H9 (cell line): ENCODE data around the gene DPH2. TPM values are rescaled to one million over a fixed set of nuclear protein-coding genes. Genes with fewer than 3 reads are reported as not detected.

Experiments used
- DNase-seq: peaks from one replicate; pipeline ENCODE4 v3.0.0-alpha.2; 2017
- H2AFZ ChIP-seq: one replicate; pipeline ENCODE4 v1.6.1; 2013; ENCODE audit warnings: mild to moderate bottlenecking, low read length, control low read depth, moderate library complexity
- H2AK5ac ChIP-seq: 2 replicates; pipeline ENCODE4 v1.6.1; 2013; ENCODE audit warnings: low read length, control low read depth, mixed read lengths; ENCODE audit not compliant: insufficient read length
- H2BK120ac ChIP-seq: one replicate; pipeline ENCODE4 v1.6.1; 2013; ENCODE audit warnings: low read depth, mild to moderate bottlenecking, low read length, control low read depth, inconsistent platforms; ENCODE audit not compliant: poor library complexity, severe bottlenecking
- H2BK12ac ChIP-seq: 2 replicates; pipeline ENCODE4 v1.6.1; 2013; ENCODE audit warnings: low read length, control low read depth, mixed read lengths, low read depth; ENCODE audit not compliant: insufficient read length
- H2BK15ac ChIP-seq: 2 replicates; pipeline ENCODE4 v1.6.1; 2013; ENCODE audit warnings: low read depth, low read length, control low read depth
- H2BK20ac ChIP-seq: one replicate; pipeline ENCODE4 v1.6.1; 2013; ENCODE audit warnings: low read depth, mild to moderate bottlenecking, low read length, control low read depth, inconsistent platforms; ENCODE audit not compliant: poor library complexity, severe bottlenecking
- H2BK5ac ChIP-seq: 2 replicates; pipeline ENCODE4 v1.6.1; 2013; ENCODE audit warnings: low read length, control low read depth, mixed read lengths; ENCODE audit not compliant: insufficient read length
- H3K14ac ChIP-seq: 2 replicates; pipeline ENCODE4 v1.6.1; 2013; ENCODE audit warnings: low read length, control low read depth; ENCODE audit not compliant: insufficient read depth
- H3K18ac ChIP-seq: 2 replicates; pipeline ENCODE4 v1.6.1; 2013; ENCODE audit warnings: low read depth, mild to moderate bottlenecking, mixed read lengths, low read length, control low read depth; ENCODE audit not compliant: insufficient read length
- H3K23ac ChIP-seq: 2 replicates; pipeline ENCODE4 v1.6.1; 2013; ENCODE audit warnings: low read length, control low read depth, mixed read lengths, low read depth; ENCODE audit not compliant: insufficient read length
- H3K23me2 ChIP-seq: 2 replicates; pipeline ENCODE4 v1.6.1; 2013; ENCODE audit warnings: low read depth, mild to moderate bottlenecking, mixed read lengths, low read length, control low read depth; ENCODE audit not compliant: insufficient read length, poor library complexity, severe bottlenecking
- H3K27ac ChIP-seq: 2 replicates; pipeline ENCODE4 v1.5.1; 2013; ENCODE audit warnings: low read length, control low read depth, mixed read lengths, low read depth; ENCODE audit not compliant: insufficient read length
- H3K27me3 ChIP-seq: 2 replicates; pipeline ENCODE4 v1.6.1; 2013; ENCODE audit warnings: low read length, control low read depth, inconsistent platforms; ENCODE audit not compliant: insufficient read depth
- H3K4ac ChIP-seq: 2 replicates; pipeline ENCODE4 v1.6.1; 2013; ENCODE audit warnings: low read depth, mild to moderate bottlenecking, control low read depth, inconsistent platforms, low read length, moderate library complexity
- H3K4me1 ChIP-seq: 2 replicates; pipeline ENCODE4 v1.6.1; 2013; ENCODE audit warnings: low read length, control low read depth, inconsistent platforms; ENCODE audit not compliant: insufficient read depth
- H3K4me2 ChIP-seq: 2 replicates; pipeline ENCODE4 v1.6.1; 2013; ENCODE audit warnings: low read length, control low read depth, mixed read lengths; ENCODE audit not compliant: insufficient read length, insufficient read depth
- H3K56ac ChIP-seq: 2 replicates; pipeline ENCODE4 v1.6.1; 2013; ENCODE audit warnings: low read depth, mild to moderate bottlenecking, mixed read lengths, low read length, control low read depth; ENCODE audit not compliant: insufficient read length
- H3K79me1 ChIP-seq: 2 replicates; pipeline ENCODE4 v1.6.1; 2013; ENCODE audit warnings: low read depth, mild to moderate bottlenecking, moderate library complexity, low read length, control low read depth, inconsistent platforms; ENCODE audit not compliant: insufficient read depth, poor library complexity, severe bottlenecking
- H3K79me2 ChIP-seq: 2 replicates; pipeline ENCODE4 v1.6.1; 2013; ENCODE audit warnings: low read length, control low read depth, inconsistent platforms; ENCODE audit not compliant: insufficient read depth
- H3K9ac ChIP-seq: 2 replicates; pipeline ENCODE4 v1.6.1; 2013; ENCODE audit warnings: low read length, control low read depth, mixed read lengths; ENCODE audit not compliant: insufficient read length; ENCODE audit errors: extremely low read depth
- H3K9me3 ChIP-seq: one replicate; pipeline ENCODE4 v1.6.1; 2013; ENCODE audit warnings: low read depth, low read length, inconsistent platforms; ENCODE audit not compliant: control insufficient read depth
- H3T11ph ChIP-seq: one replicate; pipeline ENCODE4 v1.6.1; 2013; ENCODE audit warnings: mild to moderate bottlenecking, low read length, control low read depth, inconsistent platforms
- H4K20me1 ChIP-seq: one replicate; pipeline ENCODE4 v1.6.1; 2013; ENCODE audit not compliant: control insufficient read depth, insufficient read length, insufficient read depth
- H4K5ac ChIP-seq: 2 replicates; pipeline ENCODE4 v1.6.1; 2013; ENCODE audit warnings: low read depth, mild to moderate bottlenecking, mixed read lengths, low read length, control low read depth; ENCODE audit not compliant: insufficient read length
- H4K8ac ChIP-seq: replicated peaks from 2 replicates; pipeline ENCODE4 v1.6.1; 2013; ENCODE audit warnings: low read length, control low read depth, mixed read lengths, low read depth; ENCODE audit not compliant: insufficient read length
- H4K91ac ChIP-seq: 2 replicates; pipeline ENCODE4 v1.6.1; 2013; ENCODE audit warnings: low read depth, mild to moderate bottlenecking, moderate library complexity, mixed read lengths, low read length, control low read depth; ENCODE audit not compliant: insufficient read length
- H3K27ac Mint-ChIP-seq, 3 experiments: 2 replicates in 2 of 3; 3 replicates in 1 of 3; pipeline ENCODE4 v1.8.0; 2020 to 2021; ENCODE audit warnings: mixed read lengths in 3 of 3, mild to moderate bottlenecking in 1 of 3, moderate library complexity in 1 of 3
- H3K27me3 Mint-ChIP-seq: 2 replicates; pipeline ENCODE4 v1.8.0; 2021; ENCODE audit warnings: low read depth, mild to moderate bottlenecking, moderate library complexity, mixed read lengths
- H3K36me3 Mint-ChIP-seq, 3 experiments: 2 replicates in 2 of 3; 3 replicates in 1 of 3; pipeline ENCODE4 v1.8.0; 2020 to 2021; ENCODE audit warnings: low read depth in 3 of 3, mixed read lengths in 3 of 3; ENCODE audit not compliant: insufficient read depth in 1 of 3
- H3K4me1 Mint-ChIP-seq, 2 experiments: 2 replicates each; pipeline ENCODE4 v1.8.0; 2020; ENCODE audit warnings: mixed read lengths in 2 of 2
- H3K4me3 Mint-ChIP-seq, 2 experiments: 2 replicates in 1 of 2; 3 replicates in 1 of 2; pipeline ENCODE4 v1.8.0; 2020 to 2021; ENCODE audit warnings: mild to moderate bottlenecking in 2 of 2, mixed read lengths in 2 of 2, moderate library complexity in 1 of 2
- H3K9me3 Mint-ChIP-seq, 2 experiments: 2 replicates in 1 of 2; 3 replicates in 1 of 2; pipeline ENCODE4 v1.8.0; 2020; ENCODE audit warnings: mild to moderate bottlenecking in 2 of 2, mixed read lengths in 2 of 2, moderate library complexity in 1 of 2
- WGBS: extraction: QIAGEN DNeasy Blood & Tissue Kit; methylation state at CpG from one replicate; pipeline ENCODE4 v1.1.7; 2013; ENCODE audit warnings: missing lambda C conversion rate, low lambda C conversion rate, mixed read lengths; ENCODE audit not compliant: insufficient read length; ENCODE audit errors: extremely low coverage; 5-methylcytosine and 5-hydroxymethylcytosine counted together
- total RNA-seq: library from RNA; stranded (reverse); gene quantifications from 2 replicates; pipeline ENCODE4 v1.2.1, GENCODE V29; 2021
- TF ChIP-seq, protein P1 (sequence below): fragments of 200-600 bp; sonication (generic); conservative IDR thresholded peaks from 3 replicates; pipeline ENCODE4 v1.8.0; 2021; ENCODE audit warnings: antibody characterized with exemption, mild to moderate bottlenecking

Gene DPH2
- total RNA-seq, 1 experiment from 2014 or later = 74.4 TPM

DNA sequence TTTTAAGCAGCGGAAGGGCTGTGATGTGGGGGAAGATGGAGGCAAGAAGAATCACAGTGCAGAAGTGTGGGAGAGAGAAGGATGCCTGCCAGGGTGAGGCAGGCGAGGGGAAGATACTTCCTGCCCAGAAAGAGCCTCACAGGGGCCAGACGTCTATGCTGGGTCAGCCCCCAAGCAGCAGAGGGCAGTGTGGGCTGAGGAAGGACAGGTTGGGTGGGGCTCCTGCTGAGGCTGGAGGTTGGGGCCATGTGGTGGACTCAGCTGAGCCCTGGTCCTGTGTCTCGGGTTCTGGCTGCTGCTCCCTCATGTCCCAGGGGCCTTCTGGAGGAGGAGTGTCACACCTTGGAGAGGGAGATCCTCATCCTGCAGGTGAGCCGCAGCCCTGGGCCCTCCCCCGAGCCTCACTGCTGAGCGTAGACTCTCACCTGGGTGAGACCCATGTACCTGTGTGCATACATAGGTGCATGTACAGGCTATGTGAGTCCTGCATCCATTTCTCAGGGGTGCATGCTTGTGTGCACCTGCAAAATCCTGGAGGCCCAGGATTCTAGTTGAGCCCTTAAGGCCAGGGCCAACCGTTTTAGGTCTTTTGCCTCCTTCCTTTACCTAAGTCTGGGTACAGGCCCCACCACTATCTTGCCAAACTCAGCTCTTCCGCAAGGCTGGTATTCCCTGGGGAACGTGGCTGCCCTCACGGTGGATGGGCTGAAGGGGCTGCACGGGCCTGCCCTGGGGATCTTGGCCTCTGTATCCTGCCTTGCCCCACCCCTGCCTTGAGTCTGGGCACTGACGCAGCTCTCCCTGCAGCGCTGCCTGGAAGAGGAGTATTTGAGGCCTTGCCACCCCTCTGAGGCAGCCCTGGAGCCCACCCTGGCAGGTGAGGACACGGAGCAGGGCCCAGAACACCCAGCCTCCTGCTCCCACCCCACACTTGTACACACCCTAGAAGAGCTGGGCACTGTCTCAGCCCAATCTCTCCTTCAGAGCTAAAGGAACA lies 25.3 kb downstream of the DPH2 start:
- DNase-seq = peak; percentile 82
- Histone ChIP-seq H2BK15ac (no peak overlapping the region), H2BK120ac (no peak overlapping the region), H3K23me2 (peaks cover 10% of the 10 kb centered on the region), H3K4me2 (no peak overlapping the region), H3K79me1 (no peaks in the 10 kb centered on the region), H2BK5ac (no peak overlapping the region), H3K18ac (no peak overlapping the region), H3T11ph (no peak overlapping the region), H4K91ac (no peak overlapping the region), H3K4ac (no peak overlapping the region), H3K9ac (no peak overlapping the region), H3K23ac (no peak overlapping the region), H2AFZ (no peak overlapping the region), H4K20me1 (no peaks in the 10 kb centered on the region), H4K5ac (no peak overlapping the region), H2BK20ac (no peak overlapping the region), H2AK5ac (no peak overlapping the region), H3K4me1 (no peaks in the 10 kb centered on the region), H4K8ac (no peak overlapping the region), H2BK12ac (no peak overlapping the region), H3K27ac (no peak overlapping the region), H3K79me2 (no peaks in the 10 kb centered on the region), H3K27me3 (no peaks in the 10 kb centered on the region), H3K56ac (no peak overlapping the region), H3K9me3 (no peaks in the 10 kb centered on the region), H3K14ac (no peak overlapping the region; the same call in 1 of the 2 replicates)
- peak overlapping the region in 1 of 3 experiments; percentile 55; a peak in 1 of 7 replicates for H3K27ac Mint-ChIP-seq
- peaks cover 16 to 28% of the 10 kb centered on the region in 2 experiments for H3K4me1 Mint-ChIP-seq
- H3K36me3 Mint-ChIP-seq = peaks cover 5 to 17% (median 9%) of the 10 kb centered on the region in 3 experiments; a peak in 5 of 7 replicates
- TF ChIP-seq, protein P1, sequence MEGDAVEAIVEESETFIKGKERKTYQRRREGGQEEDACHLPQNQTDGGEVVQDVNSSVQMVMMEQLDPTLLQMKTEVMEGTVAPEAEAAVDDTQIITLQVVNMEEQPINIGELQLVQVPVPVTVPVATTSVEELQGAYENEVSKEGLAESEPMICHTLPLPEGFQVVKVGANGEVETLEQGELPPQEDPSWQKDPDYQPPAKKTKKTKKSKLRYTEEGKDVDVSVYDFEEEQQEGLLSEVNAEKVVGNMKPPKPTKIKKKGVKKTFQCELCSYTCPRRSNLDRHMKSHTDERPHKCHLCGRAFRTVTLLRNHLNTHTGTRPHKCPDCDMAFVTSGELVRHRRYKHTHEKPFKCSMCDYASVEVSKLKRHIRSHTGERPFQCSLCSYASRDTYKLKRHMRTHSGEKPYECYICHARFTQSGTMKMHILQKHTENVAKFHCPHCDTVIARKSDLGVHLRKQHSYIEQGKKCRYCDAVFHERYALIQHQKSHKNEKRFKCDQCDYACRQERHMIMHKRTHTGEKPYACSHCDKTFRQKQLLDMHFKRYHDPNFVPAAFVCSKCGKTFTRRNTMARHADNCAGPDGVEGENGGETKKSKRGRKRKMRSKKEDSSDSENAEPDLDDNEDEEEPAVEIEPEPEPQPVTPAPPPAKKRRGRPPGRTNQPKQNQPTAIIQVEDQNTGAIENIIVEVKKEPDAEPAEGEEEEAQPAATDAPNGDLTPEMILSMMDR = peak; percentile 74
- H3K9me3 Mint-ChIP-seq = no peaks in the 10 kb centered on the region
- WGBS = no CpG with 5 or more reads among the region's 15 CpGs
- H3K4me3 Mint-ChIP-seq = peak overlapping the region in 1 of 2 experiments; percentile 58; a peak in 3 of 5 replicates
- peaks cover 6% of the 10 kb centered on the region for H3K27me3 Mint-ChIP-seq
